AG04449 (cell line): ENCODE results near the gene CDC42EP3.

Source experiments
- CTCF ChIA-PET: fragments of 350-600 bp; formaldehyde crosslinking; extraction: SDS; loops from one replicate; lab custom pipeline; 2021; ENCODE audit warnings: antibody characterized with exemption; lab: Yijun Ruan, JAX
- POLR2A ChIA-PET: fragments of 400-600, 350-600 bp; formaldehyde crosslinking; extraction: SDS; loops from one replicate; lab custom pipeline; 2020; ENCODE audit warnings: antibody characterized with exemption, inconsistent platforms; lab: Yijun Ruan, JAX
- DNase-seq: peaks from one replicate; pipeline ENCODE4 v3.0.0-alpha.2; 2010; ENCODE audit warnings: low read depth, low spot score
- H3K4me3 ChIP-seq: 2 replicates; pipeline ENCODE4 v1.5.1; 2011; ENCODE audit warnings: low read depth, mild to moderate bottlenecking, control low read depth, low read length
- TF ChIP-seq, protein P1 (sequence below): IDR thresholded peaks from one replicate; pipeline ENCODE4 v1.5.1; 2011; ENCODE audit warnings: mild to moderate bottlenecking, moderate library complexity, low read length, control low read depth, inconsistent platforms; ENCODE audit not compliant: insufficient read depth; ENCODE audit errors: missing control alignments

CDC42EP3 gene

DNA sequence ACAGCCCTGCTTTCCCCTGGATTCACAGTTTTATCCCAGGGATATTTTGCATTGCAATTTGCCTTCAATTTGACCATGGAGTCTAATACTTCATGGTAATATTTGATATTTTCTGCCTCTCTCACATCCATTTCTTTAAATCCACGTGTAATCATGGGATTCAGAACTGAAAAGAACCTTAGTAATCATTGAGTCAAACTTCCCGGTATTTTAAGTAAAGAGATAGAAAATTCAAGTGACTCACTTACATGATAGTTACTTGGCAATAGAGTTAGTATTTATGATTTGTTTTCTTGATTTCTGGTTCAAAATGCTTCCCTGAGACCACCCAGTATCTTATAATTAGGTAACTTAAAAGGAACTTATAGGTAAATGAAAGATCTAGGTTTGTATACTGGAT is 33.7 kb upstream of the CDC42EP3 start:
- no peak overlapping the region for H3K4me3 ChIP-seq
- TF ChIP-seq, protein P1, sequence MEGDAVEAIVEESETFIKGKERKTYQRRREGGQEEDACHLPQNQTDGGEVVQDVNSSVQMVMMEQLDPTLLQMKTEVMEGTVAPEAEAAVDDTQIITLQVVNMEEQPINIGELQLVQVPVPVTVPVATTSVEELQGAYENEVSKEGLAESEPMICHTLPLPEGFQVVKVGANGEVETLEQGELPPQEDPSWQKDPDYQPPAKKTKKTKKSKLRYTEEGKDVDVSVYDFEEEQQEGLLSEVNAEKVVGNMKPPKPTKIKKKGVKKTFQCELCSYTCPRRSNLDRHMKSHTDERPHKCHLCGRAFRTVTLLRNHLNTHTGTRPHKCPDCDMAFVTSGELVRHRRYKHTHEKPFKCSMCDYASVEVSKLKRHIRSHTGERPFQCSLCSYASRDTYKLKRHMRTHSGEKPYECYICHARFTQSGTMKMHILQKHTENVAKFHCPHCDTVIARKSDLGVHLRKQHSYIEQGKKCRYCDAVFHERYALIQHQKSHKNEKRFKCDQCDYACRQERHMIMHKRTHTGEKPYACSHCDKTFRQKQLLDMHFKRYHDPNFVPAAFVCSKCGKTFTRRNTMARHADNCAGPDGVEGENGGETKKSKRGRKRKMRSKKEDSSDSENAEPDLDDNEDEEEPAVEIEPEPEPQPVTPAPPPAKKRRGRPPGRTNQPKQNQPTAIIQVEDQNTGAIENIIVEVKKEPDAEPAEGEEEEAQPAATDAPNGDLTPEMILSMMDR, result no peak
- POLR2A ChIA-PET, result no interaction called here
- DNase-seq, result no peak
- CTCF ChIA-PET, result no interaction called here

GRCh38 chr2:37698931-37699481 is 27.6 kb upstream of the CDC42EP3 start:
- ChIA-PET CTCF (no interaction called here), POLR2A (interaction anchor here (0.7 to 0.9 kb wide), 2 partner anchors 9 to 13 kb away, joined by 3 to 5 read pairs; no protein-coding TSS in a partner anchor)
- TF ChIP-seq, protein P1, result no peak
- no peak overlapping the region for H3K4me3 ChIP-seq
- no peak for DNase-seq

- TF ChIP-seq, protein P1, result no peak
- ChIA-PET CTCF (no interaction called here), POLR2A (no interaction called here)
- DNase-seq, result no peak
- no peak overlapping the region for H3K4me3 ChIP-seq
Measured at GRCh38 chr2:37695336-37695735, 23.9 kb upstream of the CDC42EP3 start.

DNA sequence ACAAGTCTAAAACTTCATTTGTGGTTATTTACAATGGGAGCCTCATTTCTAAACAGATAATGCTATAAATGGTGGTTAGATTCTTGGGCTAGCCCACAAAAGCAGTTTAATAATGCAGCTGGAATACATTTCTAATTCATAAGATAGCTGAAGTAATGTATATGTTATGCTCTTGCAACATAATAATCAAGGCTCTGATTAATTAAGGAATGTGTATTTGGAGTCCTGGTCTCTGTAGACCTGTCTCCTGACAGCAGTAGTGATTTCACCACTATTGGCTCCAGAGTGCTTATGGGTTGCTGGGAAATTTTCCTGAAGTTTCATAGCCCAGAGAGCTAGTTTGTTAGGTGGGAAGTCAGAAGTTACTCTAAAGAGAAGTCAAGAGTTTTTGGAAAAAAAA is 21.3 kb upstream of the CDC42EP3 start:
- ChIA-PET CTCF (interaction anchor here (1.1 kb wide), 1 partner anchor 140 kb away, joined by 3 read pairs; no protein-coding TSS in a partner anchor), POLR2A (interaction anchor here (0.6 kb wide), 1 partner anchor 183 kb away, joined by 4 read pairs; no protein-coding TSS in a partner anchor)

DNA sequence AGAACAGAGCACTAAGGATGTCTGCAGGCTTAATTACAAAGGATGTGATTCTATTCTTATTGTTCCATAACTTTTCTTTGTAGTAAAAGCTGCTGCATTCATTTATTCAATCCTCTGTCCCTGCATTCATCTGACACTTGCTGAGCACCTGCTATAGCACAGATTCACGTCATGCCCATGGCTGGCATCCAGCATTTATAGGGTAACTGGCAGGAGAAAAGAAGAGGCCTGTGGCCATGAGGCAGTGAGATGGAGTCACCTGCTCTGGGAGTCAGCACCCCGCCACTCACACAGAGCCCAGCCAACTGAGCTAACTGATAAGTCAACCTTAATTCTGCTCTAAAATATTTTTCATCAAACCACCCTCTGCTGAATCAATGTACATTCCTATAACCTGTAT is 18.3 kb upstream of the CDC42EP3 start:
- TF ChIP-seq, protein P1, result no peak
- H3K4me3 ChIP-seq, result no peak overlapping the region
- no peak for DNase-seq
- CTCF ChIA-PET, result interaction anchor here (1.0 to 1.3 kb wide), 2 partner anchors 17 kb away, joined by 3 read pairs; partner anchors contain the start of gene CDC42EP3
- POLR2A ChIA-PET, result interaction anchor here (0.7 to 1.5 kb wide), 3 partner anchors 10 to 87 kb away, joined by 3 to 8 read pairs (median 5); no protein-coding TSS in a partner anchor

More for the DNA sequence above, 21.3 kb upstream of the CDC42EP3 start:
- TF ChIP-seq, protein P1, result no peak
- no peak overlapping the region for H3K4me3 ChIP-seq
- DNase-seq, result no peak

- POLR2A ChIA-PET, result interaction anchor here (1.4 to 1.5 kb wide), 2 partner anchors 19 to 88 kb away, joined by 5 to 8 read pairs; no protein-coding TSS in a partner anchor
- no peak overlapping the region for H3K4me3 ChIP-seq
- TF ChIP-seq, protein P1, result no peak
- CTCF ChIA-PET, result interaction anchor here (1.3 kb wide), 1 partner anchor 18 kb away, joined by 3 read pairs; no protein-coding TSS in a partner anchor
- peak; percentile 51 for DNase-seq
Measured at GRCh38 chr2:37688771-37689468, 17.5 kb upstream of the CDC42EP3 start.
